Uterus (tissue), 2 donors: ENCODE results near the gene SOCS7.

Experiments
- CTCF ChIP-seq, 4 experiments: fragments of 200-600 bp in 2 of 4; fragments of 450-650 bp in 2 of 4; sonication (generic) in 2 of 4; IDR thresholded peaks; one replicate each; pipeline ENCODE4 v1.5.1; 2016 to 2019; ENCODE audit warnings: antibody characterized with exemption in 4 of 4, mild to moderate bottlenecking in 2 of 4, moderate library complexity in 1 of 4
- POLR2A ChIP-seq, 2 donors: fragments of 450-650 bp; IDR thresholded peaks; one replicate each; pipeline ENCODE4 v1.6.1; 2016; ENCODE audit warnings: antibody characterized with exemption in 2 of 2, mild to moderate bottlenecking in 1 of 2, moderate library complexity in 1 of 2

- TF ChIP-seq POLR2A (IDR thresholded peaks at IDR 0.05) (no peak), CTCF (IDR thresholded peaks at IDR 0.05) (peak; percentile 91 to 92 (median 92))
Observed at GRCh38 chr17:38349097-38349730, 2.4 kb upstream of the SOCS7 start.
